Adrenal gland (tissue), 5 donors: Measurements from ENCODE around the gene TLE7.

ENCODE experiments used
- POLR2A ChIP-seq, 2 donors: fragments of 450-650 bp; IDR thresholded peaks; one replicate each; pipeline ENCODE4 v1.6.1; 2017; ENCODE audit warnings: antibody characterized with exemption in 2 of 2, mild to moderate bottlenecking in 2 of 2, moderate library complexity in 1 of 2
- TF ChIP-seq, protein P1 (sequence below), 6 experiments: fragments of 450-650 bp in 4 of 6; fragments of 200-600 bp in 2 of 6; sonication (generic) in 1 of 6; IDR thresholded peaks; 1 replicate in 5 of 6; 2 replicates in 1 of 6; pipeline versions ENCODE4 v1.5.1 to v1.8.0; 2016 to 2021; ENCODE audit warnings: antibody characterized with exemption in 6 of 6, mild to moderate bottlenecking in 2 of 6, moderate library complexity in 1 of 6
- donor health status: DM: no; HTN: no; CAD: no.

DNA sequence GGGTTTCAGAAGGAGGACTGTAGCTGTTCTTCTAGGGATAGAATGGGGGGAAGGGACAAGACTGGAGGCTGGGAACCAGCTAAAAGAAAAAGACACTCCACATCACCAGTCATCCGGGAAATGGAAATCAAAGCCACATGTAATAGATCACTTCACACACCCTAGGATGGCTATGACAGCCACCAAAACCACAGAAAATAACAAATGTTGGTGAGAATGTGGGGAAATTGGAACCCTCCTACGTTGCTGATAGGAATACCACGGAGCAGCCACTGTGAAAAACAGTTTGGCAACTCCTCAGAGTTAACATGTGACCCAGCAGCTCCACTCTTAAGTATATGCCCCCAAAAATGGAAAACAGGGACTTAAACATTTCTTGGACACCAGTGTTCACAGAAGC is 2.3 kb downstream of the TLE7 start:
- TF ChIP-seq, protein P1, sequence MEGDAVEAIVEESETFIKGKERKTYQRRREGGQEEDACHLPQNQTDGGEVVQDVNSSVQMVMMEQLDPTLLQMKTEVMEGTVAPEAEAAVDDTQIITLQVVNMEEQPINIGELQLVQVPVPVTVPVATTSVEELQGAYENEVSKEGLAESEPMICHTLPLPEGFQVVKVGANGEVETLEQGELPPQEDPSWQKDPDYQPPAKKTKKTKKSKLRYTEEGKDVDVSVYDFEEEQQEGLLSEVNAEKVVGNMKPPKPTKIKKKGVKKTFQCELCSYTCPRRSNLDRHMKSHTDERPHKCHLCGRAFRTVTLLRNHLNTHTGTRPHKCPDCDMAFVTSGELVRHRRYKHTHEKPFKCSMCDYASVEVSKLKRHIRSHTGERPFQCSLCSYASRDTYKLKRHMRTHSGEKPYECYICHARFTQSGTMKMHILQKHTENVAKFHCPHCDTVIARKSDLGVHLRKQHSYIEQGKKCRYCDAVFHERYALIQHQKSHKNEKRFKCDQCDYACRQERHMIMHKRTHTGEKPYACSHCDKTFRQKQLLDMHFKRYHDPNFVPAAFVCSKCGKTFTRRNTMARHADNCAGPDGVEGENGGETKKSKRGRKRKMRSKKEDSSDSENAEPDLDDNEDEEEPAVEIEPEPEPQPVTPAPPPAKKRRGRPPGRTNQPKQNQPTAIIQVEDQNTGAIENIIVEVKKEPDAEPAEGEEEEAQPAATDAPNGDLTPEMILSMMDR (IDR thresholded peaks at IDR 0.05) = no peak
- no peak for TF ChIP-seq POLR2A (IDR thresholded peaks at IDR 0.05)
